T-cell (primary cell): Measurements from ENCODE around the gene SPTB. TPM values are rescaled to one million over a fixed set of nuclear protein-coding genes. Genes with fewer than 3 reads are reported as not detected.
A peak's percentile ranks its signal among the peaks of the same experiment; 100 is the strongest.

Experiments used
- ATAC-seq, 4 experiments: fragments of 200-7000 bp in 3 of 4; fragments of 150-1000 bp in 1 of 4; cut with Tn5 transposase; replicated peaks in 1 of 4; 1 replicate in 3 of 4; 2 replicates in 1 of 4; pipeline ENCODE4 v1.10.0; 2021; ENCODE audit warnings: moderate library complexity in 3 of 4, mild to moderate bottlenecking in 2 of 4, moderate number of reproducible peaks in 1 of 4
- CTCF ChIA-PET, 2 donors: fragments of 300-600 bp; sonication (Branson Sonifier 250); formaldehyde crosslinking; loops; one replicate each; lab custom pipeline; 2022; ENCODE audit warnings: antibody characterized with exemption in 2 of 2; lab: Charles Lee
- POLR2A ChIA-PET, 2 donors: fragments of 300-600 bp; sonication (Branson Sonifier 250); formaldehyde crosslinking; loops; one replicate each; lab custom pipeline; 2022; ENCODE audit warnings: antibody characterized with exemption in 2 of 2; lab: Charles Lee
- DNase-seq, 35 experiments: peaks; one replicate each; pipeline versions ENCODE4 v3.0.0 to v3.0.0-alpha.2; 2013 to 2023
- H3K27ac ChIP-seq: one replicate; pipeline ENCODE4 v1.5.1; 2013; ENCODE audit warnings: low read length
- H3K27me3 ChIP-seq, 2 experiments: replicated peaks in 1 of 2; 1 replicate in 1 of 2; 2 replicates in 1 of 2; pipeline versions ENCODE4 v1.6.1 to v1.7.0; 2013; ENCODE audit warnings: low read length in 1 of 2, mixed read lengths in 1 of 2; ENCODE audit not compliant: control insufficient read depth in 2 of 2, insufficient read depth in 2 of 2; ENCODE audit errors: extremely low read depth in 1 of 2
- H3K36me3 ChIP-seq, 2 donors: 1 replicate in 1 of 2; 2 replicates in 1 of 2; pipeline versions ENCODE4 v1.6.1 to v1.7.0; 2013; ENCODE audit warnings: low read length in 1 of 2; ENCODE audit not compliant: control insufficient read depth in 2 of 2, insufficient read depth in 1 of 2; ENCODE audit errors: extremely low read depth in 1 of 2
- H3K4me1 ChIP-seq, 2 experiments: 1 replicate in 1 of 2; 2 replicates in 1 of 2; pipeline versions ENCODE4 v1.6.1 to v1.7.0; 2013; ENCODE audit warnings: low read length in 2 of 2, mixed read lengths in 1 of 2; ENCODE audit not compliant: insufficient read depth in 2 of 2, control insufficient read depth in 1 of 2; ENCODE audit errors: extremely low read depth in 1 of 2
- H3K4me3 ChIP-seq, 2 donors: 1 replicate in 1 of 2; 2 replicates in 1 of 2; pipeline versions ENCODE4 v1.5.1 to v1.7.0; 2013; ENCODE audit warnings: mild to moderate bottlenecking in 2 of 2, low read length in 1 of 2, moderate library complexity in 1 of 2; ENCODE audit not compliant: control insufficient read depth in 1 of 2; ENCODE audit errors: extremely low read depth in 1 of 2
- H3K9me3 ChIP-seq: 2 replicates; pipeline ENCODE4 v1.7.0; 2013
- H3K27ac Mint-ChIP-seq, 2 donors: one replicate each; pipeline ENCODE4 v1.8.0; 2020 to 2021; ENCODE audit warnings: mild to moderate bottlenecking in 2 of 2, mixed read lengths in 2 of 2
- H3K27me3 Mint-ChIP-seq, 2 donors: one replicate each; pipeline ENCODE4 v1.8.0; 2021 to 2022; ENCODE audit warnings: mixed read lengths in 2 of 2
- H3K36me3 Mint-ChIP-seq: one replicate; pipeline ENCODE4 v1.8.0; 2021; ENCODE audit warnings: mixed read lengths
- H3K4me1 Mint-ChIP-seq, 3 donors: one replicate each; pipeline ENCODE4 v1.8.0; 2020 to 2022; ENCODE audit warnings: mixed read lengths in 3 of 3, mild to moderate bottlenecking in 1 of 3
- H3K4me3 Mint-ChIP-seq, 3 donors: one replicate each; pipeline ENCODE4 v1.8.0; 2020 to 2022; ENCODE audit warnings: mild to moderate bottlenecking in 3 of 3, mixed read lengths in 3 of 3, moderate library complexity in 3 of 3
- H3K9me3 Mint-ChIP-seq, 3 donors: one replicate each; pipeline ENCODE4 v1.8.0; 2020 to 2022; ENCODE audit warnings: mixed read lengths in 3 of 3
- WGBS: methylation state at CpG from one replicate; pipeline ENCODE4 v1.1.5; 2013; ENCODE audit warnings: missing lambda C conversion rate; ENCODE audit not compliant: insufficient coverage; 5-methylcytosine and 5-hydroxymethylcytosine counted together
- total RNA-seq, 35 experiments: library from RNA in 6 of 35; stranded (reverse) in 6 of 35; fragments of 120-200 nt in 1 of 35; gene quantifications; one replicate each; pipeline versions ENCODE4 v1.2.1 to v1.2.4 and lab custom pipeline; 2013 to 2026

SPTB gene
- total RNA-seq, 5 donors from 2014 or later (not counting 1 experiment from before 2014, with no cell fraction given): 0.07 to 0.13 (median 0.09) TPM

DNA sequence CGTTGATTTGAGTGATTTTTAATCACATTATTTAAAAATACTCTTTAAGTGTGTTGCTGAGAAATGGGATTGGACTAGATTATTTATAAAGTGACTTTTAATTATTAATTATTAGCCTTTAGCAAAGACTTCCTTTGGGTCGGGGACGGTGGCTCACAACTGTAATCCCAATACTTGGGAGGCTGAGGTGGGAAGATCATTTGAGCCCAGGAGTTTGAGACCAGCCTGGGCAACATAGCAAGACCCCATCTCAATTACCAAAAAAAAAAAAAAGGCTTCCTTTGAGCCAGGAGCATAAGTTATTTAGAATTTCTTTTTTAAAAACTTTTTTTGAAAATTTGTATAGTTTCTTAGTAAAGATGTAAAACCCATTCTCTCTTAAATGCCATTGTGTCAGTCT lies 43.3 kb upstream of the SPTB start:
- Histone ChIP-seq H3K9me3 (no peaks in the 10 kb centered on the region), H3K27ac (no peak overlapping the region), H3K4me3 (no peak overlapping the region), H3K36me3 (peaks cover 0 to 44% of the 10 kb centered on the region in 2 donors), H3K4me1 (peaks cover 21 to 22% of the 10 kb centered on the region in 2 experiments), H3K27me3 (no peaks in the 10 kb centered on the region)
- no CpG with 5 or more reads among the region's 3 CpGs for WGBS
- peaks cover 68 to 70% (median 68%) of the 10 kb centered on the region in 3 donors for H3K4me1 Mint-ChIP-seq
- ChIA-PET CTCF (interaction anchor here (0.6 to 2.5 kb wide), 4 partner anchors 8 to 45 kb away, joined by 3 to 10 read pairs (median 4); no protein-coding TSS in a partner anchor), POLR2A (interaction anchor here (0.7 to 3.8 kb wide), 2 partner anchors 8 kb away, joined by 3 to 20 read pairs; partner anchors contain the start of gene CHURC1 (in 1 of the 2))
- DNase-seq (no peak), ATAC-seq (no peak)
- no peaks in the 10 kb centered on the region for H3K9me3 Mint-ChIP-seq
- H3K27me3 Mint-ChIP-seq: no peaks in the 10 kb centered on the region
- H3K27ac Mint-ChIP-seq: no peak overlapping the region
- H3K36me3 Mint-ChIP-seq: peaks cover 40% of the 10 kb centered on the region
- H3K4me3 Mint-ChIP-seq: no peak overlapping the region

- ATAC-seq: no peak
- H3K4me3 Mint-ChIP-seq: peak overlapping the region in 1 of 3 donors; percentile 19
- ChIA-PET CTCF (interaction anchor here in 1 of 2 donors (0.7 kb wide), 1 partner anchor 16 kb away, joined by 3 read pairs; no protein-coding TSS in a partner anchor), POLR2A (interaction anchor here in 1 of 2 donors (0.7 to 0.9 kb wide), 2 partner anchors 10 to 16 kb away, joined by 3 to 4 read pairs; no protein-coding TSS in a partner anchor)
- H3K4me1 Mint-ChIP-seq: peaks cover 78 to 82% (median 79%) of the 10 kb centered on the region in 3 donors
- H3K27me3 Mint-ChIP-seq: no peaks in the 10 kb centered on the region
- Histone ChIP-seq H3K27me3 (no peaks in the 10 kb centered on the region), H3K27ac (no peak overlapping the region), H3K4me3 (no peak overlapping the region), H3K4me1 (peaks cover 15 to 26% of the 10 kb centered on the region in 2 experiments), H3K9me3 (no peaks in the 10 kb centered on the region), H3K36me3 (peaks cover 0 to 23% of the 10 kb centered on the region in 2 donors)
- no peaks in the 10 kb centered on the region for H3K9me3 Mint-ChIP-seq
- no peak for DNase-seq
- H3K27ac Mint-ChIP-seq: peak overlapping the region in 1 of 2 donors; percentile 30
- WGBS: no CpG with 5 or more reads among the region's 2 CpGs
- H3K36me3 Mint-ChIP-seq: peaks cover 43% of the 10 kb centered on the region
Measured at GRCh38 chr14:64920465-64920864, 40.8 kb upstream of the SPTB start.

DNA sequence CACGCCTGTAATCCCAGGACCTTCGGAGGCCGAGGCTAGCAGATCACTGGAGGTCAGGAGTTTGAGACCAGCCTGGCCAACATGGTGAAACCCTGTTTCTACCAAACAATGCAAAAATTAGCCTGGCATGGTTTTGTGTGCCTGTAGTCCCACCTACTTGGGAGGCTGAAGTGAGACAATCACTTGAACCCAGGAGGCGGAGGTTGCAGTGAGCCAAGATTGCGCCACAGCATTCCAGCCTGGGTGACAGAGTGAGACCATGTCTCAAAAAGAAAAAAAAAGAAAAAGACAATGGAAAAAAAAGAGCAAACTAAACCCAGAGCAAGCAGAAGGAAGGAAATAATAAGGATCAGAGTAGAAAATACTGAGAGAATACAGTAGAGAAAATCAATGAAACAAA lies 39.9 kb upstream of the SPTB start:
- H3K27ac ChIP-seq: no peak overlapping the region
- peak overlapping the region in 1 of 3 donors; percentile 20 for H3K4me3 Mint-ChIP-seq

GRCh38 chr14:64919215-64919614 lies 39.5 kb upstream of the SPTB start:
- peaks cover 37% of the 10 kb centered on the region for H3K36me3 Mint-ChIP-seq
- H3K27me3 Mint-ChIP-seq: no peaks in the 10 kb centered on the region
- Histone ChIP-seq H3K4me3 (no peak overlapping the region), H3K27me3 (no peaks in the 10 kb centered on the region), H3K4me1 (peaks cover 15 to 28% of the 10 kb centered on the region in 2 experiments), H3K9me3 (no peaks in the 10 kb centered on the region), H3K27ac (no peak overlapping the region), H3K36me3 (peaks cover 0 to 11% of the 10 kb centered on the region in 2 donors)
- H3K27ac Mint-ChIP-seq: peak overlapping the region in 1 of 2 donors; percentile 52
- DNase-seq: no peak
- H3K4me1 Mint-ChIP-seq: peaks cover 78 to 85% (median 81%) of the 10 kb centered on the region in 3 donors
- peak overlapping the region in 1 of 3 donors; percentile 20 for H3K4me3 Mint-ChIP-seq
- ChIA-PET CTCF (interaction anchor here in 1 of 2 donors (0.8 to 0.9 kb wide), 2 partner anchors 8 to 13 kb away, joined by 3 to 4 read pairs; no protein-coding TSS in a partner anchor), POLR2A (interaction anchor here in 1 of 2 donors (0.5 to 0.7 kb wide), 2 partner anchors 10 to 1193 kb away, joined by 3 to 4 read pairs; no protein-coding TSS in a partner anchor)
- no peak for ATAC-seq
- H3K9me3 Mint-ChIP-seq: no peaks in the 10 kb centered on the region

More for the DNA sequence above, 39.9 kb upstream of the SPTB start:
- no peaks in the 10 kb centered on the region for H3K27me3 ChIP-seq
- Mint-ChIP-seq H3K27me3 (no peaks in the 10 kb centered on the region), H3K36me3 (peaks cover 40% of the 10 kb centered on the region), H3K4me1 (peaks cover 81 to 86% (median 83%) of the 10 kb centered on the region in 3 donors), H3K27ac (peak overlapping the region; percentile 52 to 83), H3K9me3 (no peaks in the 10 kb centered on the region)
- CTCF ChIA-PET: interaction anchor here in 1 of 2 donors (0.8 to 0.9 kb wide), 2 partner anchors 7 to 12 kb away, joined by 3 to 4 read pairs; no protein-coding TSS in a partner anchor
- no peaks in the 10 kb centered on the region for H3K9me3 ChIP-seq
- ATAC-seq (no peak), DNase-seq (no peak)
- peaks cover 0 to 15% of the 10 kb centered on the region in 2 donors for H3K36me3 ChIP-seq
- H3K4me3 ChIP-seq: no peak overlapping the region
- H3K4me1 ChIP-seq: peaks cover 16 to 28% of the 10 kb centered on the region in 2 experiments
- 100% methylated on average over 1 of the region's 5 CpGs for WGBS
- POLR2A ChIA-PET: interaction anchor here (0.7 to 0.9 kb wide), 2 partner anchors 17 to 1193 kb away, joined by 3 read pairs; no protein-coding TSS in a partner anchor

DNA sequence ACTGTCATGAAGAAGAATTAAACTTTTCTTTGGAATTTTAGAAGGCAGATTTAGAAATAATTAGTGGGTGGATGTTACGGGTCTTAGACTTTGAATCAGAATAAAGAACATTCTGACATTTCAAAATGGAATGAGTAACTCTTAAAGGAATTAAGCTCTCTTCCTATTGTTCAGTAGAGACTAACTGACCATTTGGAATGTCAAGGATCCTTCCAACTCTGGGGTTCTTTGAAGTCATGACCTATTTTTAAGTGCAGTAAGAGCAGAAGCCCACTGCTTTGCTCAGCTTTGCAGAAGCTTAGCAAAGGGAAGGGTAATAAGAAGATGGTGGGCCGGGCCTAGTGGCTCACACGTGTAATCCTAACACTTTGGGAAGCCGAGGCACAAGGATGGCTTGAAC lies 38.5 kb upstream of the SPTB start:
- Mint-ChIP-seq H3K27ac (peak overlapping the region in 1 of 2 donors; percentile 65), H3K4me3 (peak overlapping the region in 2 of 3 donors; percentile 21 to 98), H3K4me1 (peaks cover 78 to 82% (median 79%) of the 10 kb centered on the region in 3 donors), H3K9me3 (no peaks in the 10 kb centered on the region), H3K27me3 (no peaks in the 10 kb centered on the region), H3K36me3 (peaks cover 32% of the 10 kb centered on the region)
- ATAC-seq (no peak), DNase-seq (no peak)
- Histone ChIP-seq H3K27me3 (no peaks in the 10 kb centered on the region), H3K9me3 (no peaks in the 10 kb centered on the region), H3K27ac (no peak overlapping the region), H3K36me3 (peaks cover 0 to 6% of the 10 kb centered on the region in 2 donors), H3K4me3 (no peak overlapping the region), H3K4me1 (peaks cover 15 to 34% of the 10 kb centered on the region in 2 experiments)
- ChIA-PET POLR2A (no interaction called here), CTCF (no interaction called here)
- 80% methylated on average over 1 of the region's 4 CpGs for WGBS

- no peak overlapping the region for H3K4me3 ChIP-seq
- no CpG with 5 or more reads among the region's 2 CpGs for WGBS
- Mint-ChIP-seq H3K9me3 (no peaks in the 10 kb centered on the region), H3K4me1 (peaks cover 61 to 70% (median 67%) of the 10 kb centered on the region in 3 donors), H3K36me3 (peaks cover 21% of the 10 kb centered on the region), H3K27me3 (no peaks in the 10 kb centered on the region), H3K4me3 (peak overlapping the region; percentile 92 to 98 (median 93)), H3K27ac (peak overlapping the region; percentile 89 to 90)
- H3K36me3 ChIP-seq: peaks cover 0 to 3% of the 10 kb centered on the region in 2 donors
- H3K27ac ChIP-seq: no peak overlapping the region
- POLR2A ChIA-PET: interaction anchor here (1.2 to 2.2 kb wide), 3 partner anchors 11 to 24 kb away, joined by 5 to 10 read pairs (median 6); no protein-coding TSS in a partner anchor
- H3K4me1 ChIP-seq: peaks cover 17 to 34% of the 10 kb centered on the region in 2 experiments
- ATAC-seq: no peak
- H3K27me3 ChIP-seq: no peaks in the 10 kb centered on the region
- DNase-seq: no peak
- CTCF ChIA-PET: interaction anchor here (1.0 to 3.3 kb wide), 2 partner anchors 11 kb away, joined by 3 to 13 read pairs; no protein-coding TSS in a partner anchor
- H3K9me3 ChIP-seq: no peaks in the 10 kb centered on the region
Measured at GRCh38 chr14:64915797-64916196, 36.1 kb upstream of the SPTB start.
